Activated CD4-positive, alpha-beta T cell treated with anti-CD3 and anti-CD28 coated beads, Interleukin-2, amount 50 U/mL, for 24 hours (primary cell): ENCODE results near the gene COG8.
A peak's percentile ranks its signal among the peaks of the same experiment; 100 is the strongest.
"Not testable (repeated sequence)": the region's sequence is repeated elsewhere in the genome, so short reads cannot be mapped to it uniquely, and the experiment has no call there.

ENCODE experiments used
- DNase-seq, 2 donors: peaks; one replicate each; pipeline ENCODE4 v3.0.0-alpha.2; 2020; ENCODE audit warnings: low read depth in 1 of 2, low spot score in 1 of 2

Gene COG8

GRCh38 chr16:69319826-69320739 is 19.3 kb downstream of the COG8 start:
- DNase-seq = no peak

- no peak for DNase-seq
Measured at GRCh38 chr16:69319381-69319780, 20.0 kb downstream of the COG8 start.

- no peak for DNase-seq
Measured at GRCh38 chr16:69318911-69319289, 20.5 kb downstream of the COG8 start.

GRCh38 chr16:69318177-69318910 is 21.0 kb downstream of the COG8 start:
- DNase-seq = no peak

- DNase-seq = no peak
Measured at GRCh38 chr16:69316595-69317034, 22.7 kb downstream of the COG8 start.

- DNase-seq = no peak
Measured at GRCh38 chr16:69315486-69316311, 23.7 kb downstream of the COG8 start.

- no peak for DNase-seq
Measured at GRCh38 chr16:69314534-69314933, 24.8 kb downstream of the COG8 start.

GRCh38 chr16:69313469-69313868 is 25.9 kb downstream of the COG8 start:
- no peak for DNase-seq

GRCh38 chr16:69311533-69312387 is 27.6 kb downstream of the COG8 start:
- DNase-seq = peak in 1 of 2 donors; percentile 17

- DNase-seq = peak; percentile 95 to 98
Measured at GRCh38 chr16:69310653-69311532, 28.5 kb downstream of the COG8 start, which contains the start of gene VPS4A. Gene VPS4A (plus strand): TSS chr16:69311350. CDS start chr16:69311512, 162 bp downstream.

GRCh38 chr16:69309316-69309715 is 30.0 kb downstream of the COG8 start:
- DNase-seq = no peak

- no peak for DNase-seq
Measured at GRCh38 chr16:69307856-69308255, 31.5 kb downstream of the COG8 start.

GRCh38 chr16:69307091-69307490 is 32.3 kb downstream of the COG8 start:
- no peak for DNase-seq

- no peak for DNase-seq
Measured at GRCh38 chr16:69306031-69306430, 33.3 kb downstream of the COG8 start.

GRCh38 chr16:69302301-69302700 is 37.1 kb downstream of the COG8 start:
- DNase-seq = no peak

- DNase-seq = no peak
Measured at GRCh38 chr16:69301861-69302260, 37.5 kb downstream of the COG8 start.

- DNase-seq = no peak
Measured at GRCh38 chr16:69301187-69301586, 38.2 kb downstream of the COG8 start.

- DNase-seq = no peak
Measured at GRCh38 chr16:69298261-69298660, 41.1 kb downstream of the COG8 start.

GRCh38 chr16:69296771-69297170 is 42.6 kb downstream of the COG8 start:
- not testable (repeated sequence) for DNase-seq
